Central memory CD4-positive, alpha-beta T cell (primary cell): ENCODE results near the gene ITGAX.
"Not testable (repeated sequence)": the region's sequence is repeated elsewhere in the genome, so short reads cannot be mapped to it uniquely, and the experiment has no call there.

Experiments used
- DNase-seq: peaks from one replicate; pipeline ENCODE4 v3.0.0; 2022

Gene ITGAX

GRCh38 chr16:31412750-31413149 lies 57.8 kb downstream of the ITGAX start:
- no peak for DNase-seq

- DNase-seq, result no peak
These were observed 58.4 kb downstream of the ITGAX start for GRCh38 chr16:31413381-31413780.

- no peak for DNase-seq
These were observed 59.0 kb downstream of the ITGAX start for GRCh38 chr16:31413943-31414342.

- DNase-seq, result no peak
These were observed 59.7 kb downstream of the ITGAX start for GRCh38 chr16:31414706-31415105.

- no peak for DNase-seq
These were observed 61.4 kb downstream of the ITGAX start for GRCh38 chr16:31416371-31416770.

GRCh38 chr16:31417036-31417435 lies 62.1 kb downstream of the ITGAX start:
- DNase-seq, result not testable (repeated sequence)

- DNase-seq, result no peak
These were observed 62.9 kb downstream of the ITGAX start for GRCh38 chr16:31417916-31418315.

GRCh38 chr16:31420037-31420436 lies 65.1 kb downstream of the ITGAX start:
- DNase-seq, result no peak

- no peak for DNase-seq
These were observed 66.6 kb downstream of the ITGAX start for GRCh38 chr16:31421587-31421986.

GRCh38 chr16:31423241-31423640 lies 68.3 kb downstream of the ITGAX start:
- no peak for DNase-seq

GRCh38 chr16:31423801-31424200 lies 68.8 kb downstream of the ITGAX start:
- DNase-seq, result no peak

GRCh38 chr16:31427441-31428278 lies 72.7 kb downstream of the ITGAX start:
- DNase-seq, result peak; percentile 56

- no peak for DNase-seq
These were observed 73.3 kb downstream of the ITGAX start, which contains the start of gene COX6A2 for GRCh38 chr16:31428279-31428597. Gene COX6A2, minus strand, starts transcription at chr16:31428360. Its CDS starts 35 bp downstream, at chr16:31428325.

GRCh38 chr16:31428638-31429247 lies 73.8 kb downstream of the ITGAX start:
- DNase-seq, result no peak

- DNase-seq, result no peak
These were observed 74.3 kb downstream of the ITGAX start for GRCh38 chr16:31429314-31429713.

GRCh38 chr16:31429796-31430195 lies 74.8 kb downstream of the ITGAX start:
- DNase-seq, result no peak

GRCh38 chr16:31430380-31431052 lies 75.5 kb downstream of the ITGAX start:
- DNase-seq, result no peak
